Endothelial cell of umbilical vein (primary cell): ENCODE data around the gene BCL7A.
"Not testable (repeated sequence)": the region's sequence is repeated elsewhere in the genome, so short reads cannot be mapped to it uniquely, and the experiment has no call there.

Experiments
- CTCF ChIP-seq, 2 donors: IDR thresholded peaks; 1 replicate in 1 of 2; 2 replicates in 1 of 2; pipeline ENCODE4 v1.5.1; 2011; ENCODE audit warnings: low read length in 2 of 2, mild to moderate bottlenecking in 2 of 2, moderate library complexity in 2 of 2, control low read depth in 1 of 2, inconsistent platforms in 1 of 2, low read depth in 1 of 2; ENCODE audit not compliant: insufficient read depth in 1 of 2; ENCODE audit errors: extremely low read depth in 1 of 2
- EZH2 ChIP-seq: IDR thresholded peaks from 2 replicates; pipeline ENCODE4 v1.6.1; 2012; ENCODE audit warnings: borderline replicate concordance, low read depth, mild to moderate bottlenecking, moderate library complexity, low read length, inconsistent platforms; ENCODE audit not compliant: severe bottlenecking
- MAX ChIP-seq: IDR thresholded peaks from 2 replicates; pipeline ENCODE4 v1.6.1; 2011; ENCODE audit not compliant: insufficient read depth, insufficient read length
- MYC ChIP-seq: IDR thresholded peaks from one replicate; pipeline ENCODE4 v1.6.1; 2011; ENCODE audit warnings: mild to moderate bottlenecking, low read depth, low read length
- POLR2A ChIP-seq: IDR thresholded peaks from 2 replicates; pipeline ENCODE4 v1.6.1; 2012; ENCODE audit warnings: low read depth, mild to moderate bottlenecking, control low read depth, low read length
- POLR2AphosphoS5 ChIP-seq: IDR thresholded peaks from 2 replicates; pipeline ENCODE4 v1.6.1; 2012; ENCODE audit warnings: low read depth, mild to moderate bottlenecking, control low read depth, low read length, moderate library complexity; ENCODE audit not compliant: insufficient read depth

- not testable (repeated sequence) for TF ChIP-seq EZH2; MYC; POLR2AphosphoS5; CTCF (IDR thresholded peaks at IDR 0.05; ENCODE audit: extremely low read depth in 1 of 2, insufficient read depth in 1 of 2, low read depth in 1 of 2, low read length in 2 of 2); MAX; POLR2A
Measured at GRCh38 chr12:122041458-122041857, 19.8 kb downstream of the BCL7A start.
